Osteoblast (primary cell): ENCODE data around the gene KPNA4. TPM values are rescaled to one million over a fixed set of nuclear protein-coding genes. Genes with fewer than 3 reads are reported as not detected.
"Not testable (repeated sequence)": the region's sequence is repeated elsewhere in the genome, so short reads cannot be mapped to it uniquely, and the experiment has no call there.

Experiments used
- DNase-seq: peaks from one replicate; pipeline ENCODE4 v3.0.0; 2011; ENCODE audit warnings: low spot score, mixed read lengths; ENCODE audit not compliant: insufficient read length; ENCODE audit errors: missing footprints
- H2AFZ ChIP-seq: 2 replicates; pipeline ENCODE4 v1.6.0; 2011; ENCODE audit warnings: mild to moderate bottlenecking, low read length
- H3K27ac ChIP-seq: 2 replicates; pipeline ENCODE4 v1.5.1; 2011; ENCODE audit warnings: mild to moderate bottlenecking, low read depth, low read length, moderate library complexity
- H3K27me3 ChIP-seq: 2 replicates; pipeline ENCODE4 v1.6.0; 2012; ENCODE audit warnings: mild to moderate bottlenecking, control low read depth, inconsistent platforms, low read length, moderate library complexity; ENCODE audit not compliant: insufficient read depth
- H3K36me3 ChIP-seq: 2 replicates; pipeline ENCODE4 v1.5.1; 2011; ENCODE audit warnings: mild to moderate bottlenecking, low read length, control low read depth, moderate library complexity; ENCODE audit not compliant: insufficient read depth
- H3K4me1 ChIP-seq: 2 replicates; pipeline ENCODE4 v1.5.1; 2011; ENCODE audit warnings: mild to moderate bottlenecking, low read length, control low read depth, moderate library complexity; ENCODE audit not compliant: insufficient read depth
- H3K4me2 ChIP-seq: 2 replicates; pipeline ENCODE4 v1.6.0; 2011; ENCODE audit warnings: mild to moderate bottlenecking, low read length; ENCODE audit not compliant: insufficient read depth
- H3K4me3 ChIP-seq: fragments of 200-600 bp; sonication (generic); 3 replicates; pipeline ENCODE4 v1.5.1; 2012; ENCODE audit warnings: mild to moderate bottlenecking, low read length, inconsistent platforms; ENCODE audit not compliant: insufficient read depth
- H3K79me2 ChIP-seq: 2 replicates; pipeline ENCODE4 v1.6.0; 2012; ENCODE audit warnings: mild to moderate bottlenecking, low read length, control low read depth, inconsistent platforms; ENCODE audit not compliant: insufficient read depth
- H3K9me3 ChIP-seq: 2 replicates; pipeline ENCODE4 v1.5.1; 2011; ENCODE audit warnings: low read depth, low read length, control low read depth
- H4K20me1 ChIP-seq: 2 replicates; pipeline ENCODE4 v1.6.0; 2012; ENCODE audit warnings: mild to moderate bottlenecking, low read length, control low read depth; ENCODE audit not compliant: insufficient read depth
- total RNA-seq: library from RNA; depleted of rRNA; stranded (reverse); fragments of >200 nt; gene quantifications from 2 replicates; pipeline ENCODE4 v1.2.3, GENCODE V29; 2012
- TF ChIP-seq, protein P1 (sequence below): IDR thresholded peaks from 2 replicates; pipeline ENCODE4 v1.5.1; 2011; ENCODE audit warnings: mild to moderate bottlenecking, low read depth, low read length, moderate library complexity; ENCODE audit errors: extremely low read depth

Gene KPNA4
- total RNA-seq, 1 donor, result 40.9 TPM

DNA sequence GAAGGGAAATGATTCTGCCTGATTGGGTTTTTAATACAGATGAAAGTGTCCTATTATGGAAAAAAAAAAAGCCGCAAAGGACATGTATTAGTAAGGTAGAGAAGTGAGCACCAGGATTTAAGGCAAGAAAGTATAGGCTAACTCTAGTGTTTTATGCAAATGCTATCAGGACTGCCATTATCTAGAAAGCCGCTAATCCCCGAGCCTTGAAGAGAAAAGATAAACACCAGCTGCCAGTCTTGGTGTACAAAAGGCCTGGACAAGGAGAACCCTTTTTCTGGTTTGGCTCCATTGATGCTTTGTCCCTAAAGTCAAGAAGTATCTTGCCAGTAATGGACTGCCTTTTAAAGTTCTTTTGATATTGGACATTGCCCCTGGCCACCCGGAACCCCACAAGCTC, 107.2 kb downstream of the KPNA4 start:
- Histone ChIP-seq H3K27me3 (no peaks in the 10 kb centered on the region), H4K20me1 (no peaks in the 10 kb centered on the region), H3K4me1 (no peaks in the 10 kb centered on the region), H3K79me2 (no peaks in the 10 kb centered on the region), H2AFZ (no peak overlapping the region), H3K27ac (no peak overlapping the region), H3K9me3 (no peaks in the 10 kb centered on the region), H3K36me3 (no peaks in the 10 kb centered on the region), H3K4me2 (no peak overlapping the region), H3K4me3 (no peak overlapping the region)
- TF ChIP-seq, protein P1, sequence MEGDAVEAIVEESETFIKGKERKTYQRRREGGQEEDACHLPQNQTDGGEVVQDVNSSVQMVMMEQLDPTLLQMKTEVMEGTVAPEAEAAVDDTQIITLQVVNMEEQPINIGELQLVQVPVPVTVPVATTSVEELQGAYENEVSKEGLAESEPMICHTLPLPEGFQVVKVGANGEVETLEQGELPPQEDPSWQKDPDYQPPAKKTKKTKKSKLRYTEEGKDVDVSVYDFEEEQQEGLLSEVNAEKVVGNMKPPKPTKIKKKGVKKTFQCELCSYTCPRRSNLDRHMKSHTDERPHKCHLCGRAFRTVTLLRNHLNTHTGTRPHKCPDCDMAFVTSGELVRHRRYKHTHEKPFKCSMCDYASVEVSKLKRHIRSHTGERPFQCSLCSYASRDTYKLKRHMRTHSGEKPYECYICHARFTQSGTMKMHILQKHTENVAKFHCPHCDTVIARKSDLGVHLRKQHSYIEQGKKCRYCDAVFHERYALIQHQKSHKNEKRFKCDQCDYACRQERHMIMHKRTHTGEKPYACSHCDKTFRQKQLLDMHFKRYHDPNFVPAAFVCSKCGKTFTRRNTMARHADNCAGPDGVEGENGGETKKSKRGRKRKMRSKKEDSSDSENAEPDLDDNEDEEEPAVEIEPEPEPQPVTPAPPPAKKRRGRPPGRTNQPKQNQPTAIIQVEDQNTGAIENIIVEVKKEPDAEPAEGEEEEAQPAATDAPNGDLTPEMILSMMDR, result no peak
- no peak for DNase-seq

DNA sequence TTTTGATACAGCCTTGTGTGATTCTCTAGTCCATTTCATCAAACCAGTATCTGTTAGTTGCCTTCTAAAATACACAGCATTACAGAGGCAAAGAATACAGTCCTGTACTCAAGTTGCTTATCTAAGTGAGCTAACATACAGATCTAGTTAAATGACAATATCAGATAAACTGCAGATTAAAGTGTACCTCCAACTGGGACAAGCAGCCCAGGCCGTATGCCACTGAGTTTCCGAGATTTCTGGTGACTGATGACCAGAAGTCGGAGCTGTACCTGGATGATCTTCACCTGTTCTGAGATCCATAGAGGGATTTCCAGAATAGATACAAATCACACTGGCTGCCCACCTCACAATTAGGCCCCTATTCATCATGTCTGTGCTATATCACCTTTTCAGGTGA, 109.5 kb downstream of the KPNA4 start:
- H4K20me1 ChIP-seq, result no peaks in the 10 kb centered on the region
- H3K36me3 ChIP-seq, result no peaks in the 10 kb centered on the region
- no peaks in the 10 kb centered on the region for H3K9me3 ChIP-seq
- no peak overlapping the region for H3K4me2 ChIP-seq
- TF ChIP-seq, protein P1, result no peak
- no peak for DNase-seq
- peaks cover 7% of the 10 kb centered on the region for H3K4me1 ChIP-seq
- H3K27me3 ChIP-seq, result no peaks in the 10 kb centered on the region
- no peak overlapping the region for H3K4me3 ChIP-seq
- H2AFZ ChIP-seq, result no peak overlapping the region
- no peak overlapping the region for H3K27ac ChIP-seq
- no peaks in the 10 kb centered on the region for H3K79me2 ChIP-seq

DNA sequence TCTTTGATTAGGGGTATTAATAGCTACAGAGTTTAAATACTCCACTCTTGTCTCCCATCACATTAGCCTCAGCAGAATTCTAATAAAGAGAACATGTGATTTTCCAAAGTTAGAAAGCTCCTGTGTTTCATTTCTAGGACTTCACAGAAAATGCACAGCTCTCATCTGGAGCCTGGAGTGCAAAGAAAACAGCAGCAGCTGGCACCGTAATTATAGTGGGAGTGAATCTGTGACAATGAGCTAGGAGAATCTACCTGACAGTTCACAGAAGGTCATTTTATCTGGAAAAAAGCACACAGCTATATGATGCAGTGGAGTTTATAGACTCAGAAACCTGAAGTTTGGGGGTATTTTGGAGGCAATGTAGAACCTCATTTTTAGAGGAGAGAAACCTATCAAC, 110.4 kb downstream of the KPNA4 start:
- Histone ChIP-seq H3K27me3 (no peaks in the 10 kb centered on the region), H3K36me3 (no peaks in the 10 kb centered on the region), H3K4me2 (no peak overlapping the region), H2AFZ (no peak overlapping the region), H3K4me1 (peaks cover 15% of the 10 kb centered on the region), H3K9me3 (no peaks in the 10 kb centered on the region), H3K27ac (no peak overlapping the region), H3K79me2 (no peaks in the 10 kb centered on the region), H4K20me1 (no peaks in the 10 kb centered on the region), H3K4me3 (no peak overlapping the region)
- TF ChIP-seq, protein P1, result no peak
- no peak for DNase-seq

DNA sequence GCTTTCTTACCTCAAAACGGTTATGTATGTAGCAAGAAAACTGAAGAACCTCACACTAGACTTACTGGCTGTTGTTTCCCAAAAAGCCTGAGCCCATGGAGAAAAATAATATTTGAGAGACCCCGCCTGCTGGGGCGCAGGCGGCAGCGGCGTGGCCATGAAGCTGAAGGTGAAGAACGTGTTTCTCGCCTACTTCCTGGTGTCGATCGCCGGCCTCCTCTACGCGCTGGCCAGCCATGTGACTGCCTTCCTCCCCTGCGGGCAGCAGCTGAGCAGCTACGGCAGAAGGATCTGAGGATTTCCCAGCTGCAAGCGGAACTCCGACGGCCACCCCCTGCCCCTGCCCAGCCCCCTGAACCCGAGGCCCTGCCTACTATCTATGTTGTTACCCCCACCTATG, 113.1 kb downstream of the KPNA4 start:
- H3K4me1 ChIP-seq, result peaks cover 26% of the 10 kb centered on the region
- not testable (repeated sequence) for DNase-seq, H3K4me3 ChIP-seq, H4K20me1 ChIP-seq, H3K27me3 ChIP-seq, H3K4me2 ChIP-seq, H3K27ac ChIP-seq, H2AFZ ChIP-seq, H3K9me3 ChIP-seq, H3K36me3 ChIP-seq
- peaks cover 23% of the 10 kb centered on the region for H3K79me2 ChIP-seq
